Measurements from ENCODE around the gene KPNA3.

KPNA3 gene

GRCh38 chr13:49814551-49815270 is 22.2 kb upstream of the KPNA3 start:
- no peaks in the 10 kb centered on the region for H3K36me3 ChIP-seq (ENCODE audit: control insufficient read depth, low read length)
- no peak overlapping the region for H3K4me3 ChIP-seq (ENCODE audit: low read length)
- H3K9me2 ChIP-seq (replicated peaks; ENCODE audit: control insufficient read depth, low read length) = no peaks in the 10 kb centered on the region
- no peaks in the 10 kb centered on the region for H3K4me1 ChIP-seq (ENCODE audit: control insufficient read depth, low read length)
- H3K79me2 ChIP-seq (ENCODE audit: control insufficient read depth, low read length) = no peaks in the 10 kb centered on the region
- no peaks in the 10 kb centered on the region for H3K9me3 ChIP-seq (ENCODE audit: control insufficient read depth, insufficient read depth, low read length)
- no peak for TF ChIP-seq EZH2phosphoT487 (IDR thresholded peaks at IDR 0.05; ENCODE audit: borderline replicate concordance, low read length)
- TF ChIP-seq, protein P1, sequence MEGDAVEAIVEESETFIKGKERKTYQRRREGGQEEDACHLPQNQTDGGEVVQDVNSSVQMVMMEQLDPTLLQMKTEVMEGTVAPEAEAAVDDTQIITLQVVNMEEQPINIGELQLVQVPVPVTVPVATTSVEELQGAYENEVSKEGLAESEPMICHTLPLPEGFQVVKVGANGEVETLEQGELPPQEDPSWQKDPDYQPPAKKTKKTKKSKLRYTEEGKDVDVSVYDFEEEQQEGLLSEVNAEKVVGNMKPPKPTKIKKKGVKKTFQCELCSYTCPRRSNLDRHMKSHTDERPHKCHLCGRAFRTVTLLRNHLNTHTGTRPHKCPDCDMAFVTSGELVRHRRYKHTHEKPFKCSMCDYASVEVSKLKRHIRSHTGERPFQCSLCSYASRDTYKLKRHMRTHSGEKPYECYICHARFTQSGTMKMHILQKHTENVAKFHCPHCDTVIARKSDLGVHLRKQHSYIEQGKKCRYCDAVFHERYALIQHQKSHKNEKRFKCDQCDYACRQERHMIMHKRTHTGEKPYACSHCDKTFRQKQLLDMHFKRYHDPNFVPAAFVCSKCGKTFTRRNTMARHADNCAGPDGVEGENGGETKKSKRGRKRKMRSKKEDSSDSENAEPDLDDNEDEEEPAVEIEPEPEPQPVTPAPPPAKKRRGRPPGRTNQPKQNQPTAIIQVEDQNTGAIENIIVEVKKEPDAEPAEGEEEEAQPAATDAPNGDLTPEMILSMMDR (IDR thresholded peaks at IDR 0.05; ENCODE audit: low read depth, low read length, poor library complexity, severe bottlenecking) = no peak
- H3K27ac ChIP-seq (ENCODE audit: low read depth, low read length) = no peak overlapping the region
- peaks cover 17% of the 10 kb centered on the region for H3K27me3 ChIP-seq (ENCODE audit: control insufficient read depth, low read length)
- H3F3A ChIP-seq (ENCODE audit: control insufficient read depth, insufficient read depth) = no peaks in the 10 kb centered on the region
- no peaks in the 10 kb centered on the region for H4K20me1 ChIP-seq (ENCODE audit: control insufficient read depth, insufficient read depth, low read depth, low read length)
- no peak overlapping the region for H3K4me2 ChIP-seq (ENCODE audit: low read length)

DNA sequence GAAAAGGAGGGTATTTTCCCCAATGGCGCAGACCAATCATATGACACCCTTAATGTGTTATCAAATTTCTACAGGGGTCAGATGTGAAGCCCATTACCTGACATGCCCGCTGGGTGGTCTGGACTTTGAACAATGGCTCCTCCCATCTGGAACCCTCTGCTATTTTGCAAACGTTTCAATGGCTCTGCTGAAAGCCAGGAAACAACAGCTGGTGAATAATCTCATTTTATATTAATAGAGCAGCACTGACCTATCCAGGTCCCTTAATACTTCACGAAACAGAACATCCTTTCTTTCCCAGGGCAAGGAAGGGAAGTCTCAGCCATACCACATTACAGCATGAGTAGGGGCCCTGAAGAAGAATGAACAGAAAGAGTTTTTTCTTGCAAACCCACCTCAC is 20.3 kb upstream of the KPNA3 start:
- Histone ChIP-seq H3K4me3 (ENCODE audit: low read length) (no peak overlapping the region), H4K20me1 (ENCODE audit: control insufficient read depth, insufficient read depth, low read depth, low read length) (no peaks in the 10 kb centered on the region), H3K9me3 (ENCODE audit: control insufficient read depth, insufficient read depth, low read length) (no peaks in the 10 kb centered on the region), H3K4me1 (ENCODE audit: control insufficient read depth, low read length) (no peaks in the 10 kb centered on the region), H3F3A (ENCODE audit: control insufficient read depth, insufficient read depth) (no peaks in the 10 kb centered on the region), H3K27ac (ENCODE audit: low read depth, low read length) (no peak overlapping the region), H3K36me3 (ENCODE audit: control insufficient read depth, low read length) (no peaks in the 10 kb centered on the region), H3K4me2 (ENCODE audit: low read length) (no peak overlapping the region), H3K79me2 (ENCODE audit: control insufficient read depth, low read length) (no peaks in the 10 kb centered on the region), H3K9me2 (replicated peaks; ENCODE audit: control insufficient read depth, low read length) (no peaks in the 10 kb centered on the region), H3K27me3 (ENCODE audit: control insufficient read depth, low read length) (peaks cover 22% of the 10 kb centered on the region)
- TF ChIP-seq EZH2phosphoT487 (IDR thresholded peaks at IDR 0.05; ENCODE audit: borderline replicate concordance, low read length) = no peak
- TF ChIP-seq, protein P1 (IDR thresholded peaks at IDR 0.05; ENCODE audit: low read depth, low read length, poor library complexity, severe bottlenecking) = no peak

DNA sequence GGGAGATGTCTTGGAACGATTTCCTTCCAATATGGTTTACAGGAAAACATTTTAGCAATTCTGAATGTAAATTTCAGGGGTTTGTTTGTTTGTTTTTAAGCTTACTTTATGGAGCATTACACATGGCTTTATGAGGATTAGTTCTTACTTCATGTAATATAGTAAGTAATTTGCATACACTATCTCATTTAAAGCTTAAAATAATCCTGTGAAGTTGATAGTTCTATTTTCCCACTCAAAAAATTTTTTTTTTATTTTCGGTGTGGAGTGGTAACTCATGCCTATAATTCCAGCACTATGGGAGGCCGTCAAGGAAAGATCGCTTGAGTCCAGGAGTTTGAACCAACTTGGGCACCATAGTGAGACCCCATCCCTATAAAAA is 19.0 kb upstream of the KPNA3 start:
- H3K9me3 ChIP-seq (ENCODE audit: control insufficient read depth, insufficient read depth, low read length) = no peaks in the 10 kb centered on the region
- H3K4me1 ChIP-seq (ENCODE audit: control insufficient read depth, low read length) = no peaks in the 10 kb centered on the region
- H4K20me1 ChIP-seq (ENCODE audit: control insufficient read depth, insufficient read depth, low read depth, low read length) = no peaks in the 10 kb centered on the region
- H3K4me2 ChIP-seq (ENCODE audit: low read length) = no peak overlapping the region
- TF ChIP-seq, protein P1 (IDR thresholded peaks at IDR 0.05; ENCODE audit: low read depth, low read length, poor library complexity, severe bottlenecking) = no peak
- TF ChIP-seq EZH2phosphoT487 (IDR thresholded peaks at IDR 0.05; ENCODE audit: borderline replicate concordance, low read length) = no peak
- no peak overlapping the region for H3K4me3 ChIP-seq (ENCODE audit: low read length)
- no peaks in the 10 kb centered on the region for H3K79me2 ChIP-seq (ENCODE audit: control insufficient read depth, low read length)
- no peaks in the 10 kb centered on the region for H3K9me2 ChIP-seq (replicated peaks; ENCODE audit: control insufficient read depth, low read length)
- H3K27me3 ChIP-seq (ENCODE audit: control insufficient read depth, low read length) = peaks cover 27% of the 10 kb centered on the region
- H3K36me3 ChIP-seq (ENCODE audit: control insufficient read depth, low read length) = no peaks in the 10 kb centered on the region
- H3F3A ChIP-seq (ENCODE audit: control insufficient read depth, insufficient read depth) = no peaks in the 10 kb centered on the region
- H3K27ac ChIP-seq (ENCODE audit: low read depth, low read length) = no peak overlapping the region
